ENCODE results near the gene ERC2. TPM values are rescaled to one million over a fixed set of nuclear protein-coding genes. Genes with fewer than 3 reads are reported as not detected.
A peak's percentile ranks its signal among the peaks of the same experiment; 100 is the strongest.

The ERC2 gene
- total RNA-seq, 1 donor: 0.36 TPM

DNA sequence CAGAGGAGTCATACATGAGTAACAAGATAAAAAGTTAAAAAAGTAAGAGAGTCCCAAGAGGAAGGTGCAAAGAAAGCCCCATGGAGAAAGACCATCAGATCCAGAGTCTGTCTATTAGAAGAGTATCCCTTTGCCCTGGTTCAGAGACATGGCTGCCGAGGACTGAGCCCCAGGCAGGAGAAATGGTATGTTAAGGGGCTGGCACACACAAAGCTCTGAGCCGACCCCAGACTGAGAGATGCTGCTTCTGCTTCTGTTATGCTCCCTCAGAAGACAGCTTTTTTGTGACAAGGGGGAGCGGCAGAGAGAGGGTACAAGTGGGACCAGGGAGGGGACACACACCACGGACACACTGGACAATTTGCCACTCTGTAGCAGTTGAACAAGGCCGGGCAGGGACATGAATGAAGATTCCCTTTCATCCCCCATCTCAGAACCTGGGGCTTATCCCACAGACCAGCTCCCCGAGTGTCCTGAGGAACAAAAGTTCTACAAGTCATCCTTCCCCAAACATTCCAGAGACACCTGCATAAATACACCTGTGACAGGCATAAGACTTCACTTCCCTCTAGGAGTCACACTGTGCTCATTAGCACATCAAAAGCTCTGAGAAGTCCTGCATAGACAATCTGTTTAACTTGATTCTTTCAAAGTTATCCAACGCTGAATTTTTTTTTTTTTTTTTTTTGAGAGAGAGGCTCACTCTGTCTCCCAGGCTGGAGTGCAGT is 819.5 kb downstream of the ERC2 start:
- no peak overlapping the region for H3K27ac ChIP-seq (ENCODE audit: low read depth, low read length)
- H3K9me3 ChIP-seq (ENCODE audit: low read depth, low read length): no peaks in the 10 kb centered on the region
- H3K36me3 ChIP-seq (ENCODE audit: insufficient read depth, low read length): no peaks in the 10 kb centered on the region
- no peak overlapping the region for H3K4me3 ChIP-seq (ENCODE audit: insufficient read depth, low read length)
- no peak for DNase-seq (ENCODE audit: insufficient read length, low spot score, missing footprints)
- H3K4me1 ChIP-seq (ENCODE audit: insufficient read depth, low read length): no peaks in the 10 kb centered on the region
- no peaks in the 10 kb centered on the region for H3K79me2 ChIP-seq (ENCODE audit: insufficient read depth, low read length)
- H3K27me3 ChIP-seq (ENCODE audit: insufficient read depth, low read length): peaks cover 21% of the 10 kb centered on the region
- no peak overlapping the region for H2AFZ ChIP-seq (ENCODE audit: low read length)
- H3K4me2 ChIP-seq (ENCODE audit: insufficient read depth, low read length): no peak overlapping the region
- no peak for TF ChIP-seq CTCF (IDR thresholded peaks at IDR 0.05; ENCODE audit: extremely low read depth, low read depth, low read length)
- no peaks in the 10 kb centered on the region for H4K20me1 ChIP-seq (ENCODE audit: insufficient read depth, low read length)

GRCh38 chr3:55647670-55648069 is 820.6 kb downstream of the ERC2 start:
- H4K20me1 ChIP-seq (ENCODE audit: insufficient read depth, low read length): no peaks in the 10 kb centered on the region
- H3K27me3 ChIP-seq (ENCODE audit: insufficient read depth, low read length): peaks cover 21% of the 10 kb centered on the region
- H3K4me3 ChIP-seq (ENCODE audit: insufficient read depth, low read length): no peak overlapping the region
- H2AFZ ChIP-seq (ENCODE audit: low read length): no peak overlapping the region
- H3K4me1 ChIP-seq (ENCODE audit: insufficient read depth, low read length): no peaks in the 10 kb centered on the region
- H3K4me2 ChIP-seq (ENCODE audit: insufficient read depth, low read length): no peak overlapping the region
- TF ChIP-seq CTCF (IDR thresholded peaks at IDR 0.05; ENCODE audit: extremely low read depth, low read depth, low read length): no peak
- no peak for DNase-seq (ENCODE audit: insufficient read length, low spot score, missing footprints)
- no peaks in the 10 kb centered on the region for H3K36me3 ChIP-seq (ENCODE audit: insufficient read depth, low read length)
- H3K9me3 ChIP-seq (ENCODE audit: low read depth, low read length): no peaks in the 10 kb centered on the region
- H3K27ac ChIP-seq (ENCODE audit: low read depth, low read length): no peak overlapping the region
- no peaks in the 10 kb centered on the region for H3K79me2 ChIP-seq (ENCODE audit: insufficient read depth, low read length)

GRCh38 chr3:55647063-55647462 is 821.2 kb downstream of the ERC2 start:
- Histone ChIP-seq H3K79me2 (ENCODE audit: insufficient read depth, low read length) (no peaks in the 10 kb centered on the region), H3K27me3 (ENCODE audit: insufficient read depth, low read length) (peaks cover 21% of the 10 kb centered on the region), H3K36me3 (ENCODE audit: insufficient read depth, low read length) (no peaks in the 10 kb centered on the region), H2AFZ (ENCODE audit: low read length) (peak overlapping the region; percentile 37), H3K4me1 (ENCODE audit: insufficient read depth, low read length) (peaks cover under 1% of the 10 kb centered on the region), H4K20me1 (ENCODE audit: insufficient read depth, low read length) (no peaks in the 10 kb centered on the region), H3K27ac (ENCODE audit: low read depth, low read length) (no peak overlapping the region), H3K4me3 (ENCODE audit: insufficient read depth, low read length) (no peak overlapping the region), H3K9me3 (ENCODE audit: low read depth, low read length) (no peaks in the 10 kb centered on the region), H3K4me2 (ENCODE audit: insufficient read depth, low read length) (no peak overlapping the region)
- no peak for TF ChIP-seq CTCF (IDR thresholded peaks at IDR 0.05; ENCODE audit: extremely low read depth, low read depth, low read length)
- DNase-seq (ENCODE audit: insufficient read length, low spot score, missing footprints): no peak

DNA sequence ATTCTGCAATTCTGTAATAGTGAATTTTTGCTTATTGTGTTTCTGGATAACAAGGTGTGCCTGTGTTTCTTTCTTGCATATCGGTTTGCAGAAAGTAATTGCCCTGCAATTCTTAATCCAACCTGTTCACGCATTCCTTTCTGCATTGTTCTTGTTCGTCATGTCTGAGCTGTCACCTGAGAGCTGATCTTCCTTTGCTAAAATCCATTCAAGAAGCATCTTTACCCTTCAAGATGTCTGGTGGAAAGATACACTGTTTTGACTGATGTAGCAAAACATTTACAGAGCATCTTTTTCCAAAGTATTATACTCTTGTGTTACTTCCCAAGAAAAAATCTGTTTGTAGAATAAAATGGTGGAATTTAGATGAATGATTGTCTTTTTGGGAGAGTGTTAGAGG is 822.1 kb downstream of the ERC2 start:
- Histone ChIP-seq H3K27ac (ENCODE audit: low read depth, low read length) (no peak overlapping the region), H3K9me3 (ENCODE audit: low read depth, low read length) (no peaks in the 10 kb centered on the region), H3K4me2 (ENCODE audit: insufficient read depth, low read length) (no peak overlapping the region), H3K36me3 (ENCODE audit: insufficient read depth, low read length) (no peaks in the 10 kb centered on the region), H2AFZ (ENCODE audit: low read length) (no peak overlapping the region), H3K79me2 (ENCODE audit: insufficient read depth, low read length) (no peaks in the 10 kb centered on the region), H3K27me3 (ENCODE audit: insufficient read depth, low read length) (peaks cover 17% of the 10 kb centered on the region), H3K4me1 (ENCODE audit: insufficient read depth, low read length) (peaks cover 4% of the 10 kb centered on the region), H3K4me3 (ENCODE audit: insufficient read depth, low read length) (no peak overlapping the region), H4K20me1 (ENCODE audit: insufficient read depth, low read length) (no peaks in the 10 kb centered on the region)
- TF ChIP-seq CTCF (IDR thresholded peaks at IDR 0.05; ENCODE audit: extremely low read depth, low read depth, low read length): no peak
- no peak for DNase-seq (ENCODE audit: insufficient read length, low spot score, missing footprints)

Measured in osteoblast (primary cell).